Ovary (tissue), 9 donors: ENCODE data around the gene PTPRK. TPM values are rescaled to one million over a fixed set of nuclear protein-coding genes. Genes with fewer than 3 reads are reported as not detected.
"Not testable (repeated sequence)": the region's sequence is repeated elsewhere in the genome, so short reads cannot be mapped to it uniquely, and the experiment has no call there.

ENCODE experiments used
- DNase-seq, 5 donors: peaks; one replicate each; pipeline ENCODE4 v3.0.0-alpha.2; 2019 to 2020
- H3K27ac ChIP-seq, 2 donors: fragments of 200-600 bp; one replicate each; pipeline versions ENCODE4 v1.5.1 to v1.8.0; 2019 to 2022
- H3K27me3 ChIP-seq: fragments of 200-600 bp; one replicate; pipeline ENCODE4 v1.8.0; 2022
- H3K36me3 ChIP-seq: fragments of 200-600 bp; sonication (generic); one replicate; pipeline ENCODE4 v1.5.1; 2019
- H3K4me1 ChIP-seq: one replicate; pipeline ENCODE4 v1.8.1; 2013; ENCODE audit warnings: mild to moderate bottlenecking, moderate library complexity; ENCODE audit not compliant: insufficient read depth
- H3K4me3 ChIP-seq: fragments of 200-600 bp; sonication (generic); one replicate; pipeline ENCODE4 v1.5.1; 2017
- H3K9me3 ChIP-seq, 2 donors: fragments of 200-600 bp in 1 of 2; sonication (generic) in 1 of 2; one replicate each; pipeline versions ENCODE4 v1.5.1 to v1.8.1; 2013 to 2019; ENCODE audit warnings: mild to moderate bottlenecking in 1 of 2, moderate library complexity in 1 of 2
- EP300 ChIP-seq: sonication (generic); formaldehyde crosslinking; IDR thresholded peaks from one replicate; pipeline ENCODE4 v1.6.1; 2017; ENCODE audit warnings: antibody characterized with exemption
- POLR2A ChIP-seq: fragments of 450-650 bp; IDR thresholded peaks from one replicate; pipeline ENCODE4 v1.6.1; 2017; ENCODE audit warnings: antibody characterized with exemption, mild to moderate bottlenecking, moderate library complexity
- WGBS, 3 donors: extraction: QIAGEN DNeasy Blood & Tissue Kit in 1 of 3; methylation state at CpG; one replicate each; pipeline versions ENCODE4 v1.1.5 to v1.1.7; 2013 to 2017; 5-methylcytosine and 5-hydroxymethylcytosine counted together
- intact Hi-C, 4 donors: fragments of 100-400 bp; cut with DNase I; formaldehyde crosslinking; loops; one replicate each; pipeline versions ENCODE4 v1.11.0 to v1.15.1; 2022 to 2023
- polyA plus RNA-seq, 2 donors: library from polyadenylated mRNA; stranded (reverse); fragments of 200-250 nt in 1 of 2; fragments of 350-450 nt in 1 of 2; fragmentation: Illumina TruSeq in 1 of 2; extraction: RNeasy Lipid Tissue Mini Kit (QIAGEN cat#74804) in 1 of 2; gene quantifications; one replicate each; pipeline ENCODE4 v1.2.3, GENCODE V29; 2013 to 2014
- total RNA-seq, 7 donors: library from RNA; depleted of rRNA in 2 of 7; stranded (reverse); fragments of >200 nt in 2 of 7; fragmentation: NEBNext Ultra II Directional in 3 of 7; extraction: Animal tissue kit (Norgen Biotek cat#: 25700) in 3 of 7; gene quantifications; one replicate each; pipeline versions ENCODE4 v1.1.0 to v1.2.4, GENCODE V29; 2016 to 2023
- TF ChIP-seq, protein P1 (sequence below), 3 donors: fragments of 450-650 bp in 2 of 3; fragments of 200-600 bp in 1 of 3; IDR thresholded peaks; one replicate each; pipeline versions ENCODE4 v1.5.1 to v1.8.0; 2016 to 2022; ENCODE audit warnings: antibody characterized with exemption in 3 of 3, mild to moderate bottlenecking in 1 of 3
- donor health status: DM: no; HTN: no; CAD: no; lungs with moderate emphysema.
- donor health status: DM: no; HTN: no; CAD: no.
- donor health status: Bipolar disorder and iron deficiency.
- donor health status: DM: yes; HTN: yes; CAD: no.
- donor health status: DM: no; HTN: no; CAD: no.
- donor health status: DM: yes; HTN: yes; CAD: no.

The PTPRK gene
- total and polyA plus RNA-seq, 9 donors = 24.0 to 50.7 (median 44.1) TPM

DNA sequence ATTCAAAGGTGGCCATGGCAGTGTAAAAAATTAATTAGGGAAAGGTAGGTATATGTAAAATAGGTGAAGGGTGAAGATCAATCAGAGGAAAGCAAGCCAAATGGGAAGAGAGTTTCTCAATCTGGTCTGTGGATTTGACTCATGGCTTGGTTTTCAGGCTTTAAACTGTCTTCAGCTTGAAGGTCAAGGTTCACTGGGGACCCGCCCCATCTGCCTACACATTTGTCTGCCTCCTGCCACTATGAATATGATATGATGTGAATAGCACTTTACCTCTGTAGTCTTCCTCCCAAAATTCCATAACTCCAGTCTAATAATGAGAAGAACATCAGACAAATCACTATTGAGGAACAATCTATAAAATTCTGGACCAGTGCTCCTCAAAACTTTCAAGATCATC lies 587.3 kb downstream of the PTPRK start:
- WGBS, 3 donors = 84 to 89% (median 87%) methylated on average over 1 of the region's 1 CpG

DNA sequence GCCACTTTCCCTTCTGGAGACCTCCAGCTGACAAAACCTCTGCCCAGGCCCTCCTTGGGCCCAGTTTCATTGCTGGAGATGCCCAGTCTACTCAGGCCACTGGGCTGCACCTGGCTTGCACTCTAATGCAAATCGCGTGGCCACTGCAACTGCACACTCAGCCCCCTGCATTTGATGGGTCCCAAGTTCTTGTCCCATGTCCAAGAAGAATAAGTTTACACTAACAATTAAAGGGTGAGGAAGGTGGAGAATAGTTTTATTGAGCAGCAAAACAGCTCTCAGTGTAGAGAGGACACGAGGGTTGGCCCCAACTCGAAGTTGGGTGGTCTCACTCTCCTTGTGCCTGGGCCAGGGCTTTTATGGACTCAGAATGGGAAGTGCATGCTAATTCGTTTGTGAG lies 587.7 kb downstream of the PTPRK start:
- 85 to 91% (median 90%) methylated on average over 5 of the region's 5 CpGs for WGBS, 3 donors
- Histone ChIP-seq H3K36me3 (no peaks in the 10 kb centered on the region), H3K27me3 (no peaks in the 10 kb centered on the region), H3K4me1 (no peaks in the 10 kb centered on the region), H3K9me3 (peaks cover 0 to 6% of the 10 kb centered on the region in 2 donors), H3K4me3 (no peak overlapping the region), H3K27ac (no peak overlapping the region)
- intact Hi-C loops = no loop called here
- no peak for DNase-seq
- TF ChIP-seq, protein P1, sequence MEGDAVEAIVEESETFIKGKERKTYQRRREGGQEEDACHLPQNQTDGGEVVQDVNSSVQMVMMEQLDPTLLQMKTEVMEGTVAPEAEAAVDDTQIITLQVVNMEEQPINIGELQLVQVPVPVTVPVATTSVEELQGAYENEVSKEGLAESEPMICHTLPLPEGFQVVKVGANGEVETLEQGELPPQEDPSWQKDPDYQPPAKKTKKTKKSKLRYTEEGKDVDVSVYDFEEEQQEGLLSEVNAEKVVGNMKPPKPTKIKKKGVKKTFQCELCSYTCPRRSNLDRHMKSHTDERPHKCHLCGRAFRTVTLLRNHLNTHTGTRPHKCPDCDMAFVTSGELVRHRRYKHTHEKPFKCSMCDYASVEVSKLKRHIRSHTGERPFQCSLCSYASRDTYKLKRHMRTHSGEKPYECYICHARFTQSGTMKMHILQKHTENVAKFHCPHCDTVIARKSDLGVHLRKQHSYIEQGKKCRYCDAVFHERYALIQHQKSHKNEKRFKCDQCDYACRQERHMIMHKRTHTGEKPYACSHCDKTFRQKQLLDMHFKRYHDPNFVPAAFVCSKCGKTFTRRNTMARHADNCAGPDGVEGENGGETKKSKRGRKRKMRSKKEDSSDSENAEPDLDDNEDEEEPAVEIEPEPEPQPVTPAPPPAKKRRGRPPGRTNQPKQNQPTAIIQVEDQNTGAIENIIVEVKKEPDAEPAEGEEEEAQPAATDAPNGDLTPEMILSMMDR (IDR thresholded peaks at IDR 0.05) = no peak
- TF ChIP-seq EP300 (no peak), POLR2A (no peak)

More for the DNA sequence above, 587.3 kb downstream of the PTPRK start:
- H3K36me3 ChIP-seq = no peaks in the 10 kb centered on the region
- no peak overlapping the region for H3K27ac ChIP-seq
- TF ChIP-seq, protein P1 (IDR thresholded peaks at IDR 0.05) = no peak
- TF ChIP-seq POLR2A = no peak
- TF ChIP-seq EP300 = no peak
- DNase-seq = no peak
- H3K9me3 ChIP-seq = peaks cover 0 to 6% of the 10 kb centered on the region in 2 donors
- H3K4me3 ChIP-seq = no peak overlapping the region
- no peaks in the 10 kb centered on the region for H3K27me3 ChIP-seq
- intact Hi-C loops = no loop called here
- H3K4me1 ChIP-seq = no peaks in the 10 kb centered on the region

DNA sequence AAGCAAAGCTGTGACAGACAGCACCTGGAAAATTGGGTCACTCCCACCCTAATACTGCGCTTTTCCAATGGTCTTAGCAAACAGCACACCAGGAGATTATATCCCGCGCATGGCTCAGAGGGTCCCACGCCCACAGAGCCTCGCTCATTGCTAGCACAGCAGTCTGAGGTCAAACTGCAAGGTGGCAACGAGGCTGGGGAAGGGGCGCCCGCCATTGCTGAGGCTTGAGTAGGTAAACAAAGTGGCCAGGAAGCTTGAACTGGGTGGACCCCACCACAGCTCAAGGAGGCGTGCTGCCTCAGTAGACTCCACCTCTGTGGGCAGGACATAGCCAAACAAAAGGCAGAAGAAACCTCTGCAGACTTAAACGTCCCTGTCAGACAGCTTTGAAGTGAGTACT lies 594.0 kb downstream of the PTPRK start:
- intact Hi-C loops, H3K36me3 ChIP-seq, H3K4me1 ChIP-seq, H3K27me3 ChIP-seq, H3K4me3 ChIP-seq, H3K9me3 ChIP-seq, DNase-seq, H3K27ac ChIP-seq: not testable (repeated sequence)
- 82 to 94% (median 93%) methylated on average over 10 of the region's 10 CpGs for WGBS, 3 donors

GRCh38 chr6:127924440-127924839 lies 596.0 kb downstream of the PTPRK start:
- intact Hi-C loops = no loop called here
- no peak for TF ChIP-seq POLR2A
- no peak for TF ChIP-seq EP300
- TF ChIP-seq, protein P1 (IDR thresholded peaks at IDR 0.05) = no peak
- Histone ChIP-seq H3K4me1 (no peaks in the 10 kb centered on the region), H3K27me3 (no peaks in the 10 kb centered on the region), H3K4me3 (no peak overlapping the region), H3K27ac (no peak overlapping the region), H3K9me3 (no peaks in the 10 kb centered on the region), H3K36me3 (no peaks in the 10 kb centered on the region)
- no peak for DNase-seq
- WGBS, 3 donors = 79 to 87% (median 86%) methylated on average over 2 of the region's 2 CpGs

DNA sequence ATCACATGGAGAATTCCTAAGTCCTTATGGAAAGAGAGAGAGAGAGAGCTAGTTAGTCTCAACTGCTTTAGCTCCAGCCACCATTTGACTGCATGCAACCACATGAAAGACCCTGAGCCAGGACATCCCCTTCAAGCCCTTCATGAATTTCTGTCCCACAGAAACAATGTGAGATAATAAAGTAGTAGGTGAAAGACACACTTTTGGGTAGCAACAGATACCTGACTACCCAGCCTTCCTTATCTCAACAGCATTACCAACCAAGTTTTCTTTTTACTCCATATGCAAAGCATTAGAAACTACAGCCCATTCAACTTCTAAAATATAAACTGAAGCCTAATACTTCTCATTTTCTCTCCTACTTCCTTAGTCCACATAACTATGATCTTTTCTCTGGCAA lies 596.4 kb downstream of the PTPRK start:
- Histone ChIP-seq H3K27ac (no peak overlapping the region), H3K27me3 (no peaks in the 10 kb centered on the region), H3K36me3 (no peaks in the 10 kb centered on the region), H3K4me3 (no peak overlapping the region), H3K4me1 (no peaks in the 10 kb centered on the region), H3K9me3 (no peaks in the 10 kb centered on the region)
- DNase-seq = no peak
- intact Hi-C loops = no loop called here
- TF ChIP-seq, protein P1 (IDR thresholded peaks at IDR 0.05) = no peak
- TF ChIP-seq EP300 (no peak), POLR2A (no peak)
